Lung (tissue), 12 donors: ENCODE data around the gene HSPH1. TPM values are rescaled to one million over a fixed set of nuclear protein-coding genes. Genes with fewer than 3 reads are reported as not detected.

ENCODE experiments used
- ATAC-seq: fragments of 200-7000 bp; cut with Tn5 transposase; one replicate; pipeline ENCODE4 v1.9.1; 2020; ENCODE audit warnings: moderate number of reproducible peaks; ENCODE audit not compliant: insufficient read depth, low FRiP score
- DNase-seq, 3 donors: peaks; one replicate each; pipeline ENCODE4 v3.0.0-alpha.2; 2013 to 2017
- H3K27ac ChIP-seq, 2 donors: one replicate each; pipeline ENCODE4 v1.5.1; 2013; ENCODE audit warnings: mild to moderate bottlenecking in 2 of 2, moderate library complexity in 2 of 2, control low read depth in 1 of 2, inconsistent platforms in 1 of 2, low read depth in 1 of 2, low read length in 1 of 2
- H3K27me3 ChIP-seq, 3 donors: one replicate each; pipeline ENCODE4 v1.5.1; 2013; ENCODE audit warnings: low read length in 2 of 3; ENCODE audit not compliant: control insufficient read depth in 3 of 3, insufficient read depth in 3 of 3
- H3K36me3 ChIP-seq, 4 donors: one replicate each; pipeline ENCODE4 v1.5.1; 2013; ENCODE audit warnings: low read length in 4 of 4, mild to moderate bottlenecking in 1 of 4, moderate library complexity in 1 of 4; ENCODE audit not compliant: control insufficient read depth in 4 of 4, insufficient read depth in 4 of 4
- H3K4me1 ChIP-seq, 5 donors: one replicate each; pipeline ENCODE4 v1.5.1; 2013; ENCODE audit warnings: low read length in 5 of 5, mild to moderate bottlenecking in 2 of 5, moderate library complexity in 1 of 5; ENCODE audit not compliant: control insufficient read depth in 5 of 5, insufficient read depth in 5 of 5
- H3K4me3 ChIP-seq: one replicate; pipeline ENCODE4 v1.5.1; 2013; ENCODE audit warnings: mild to moderate bottlenecking, control low read depth, moderate library complexity
- H3K9ac ChIP-seq, 2 donors: one replicate each; pipeline ENCODE4 v1.5.1; 2013; ENCODE audit warnings: low read length in 2 of 2, control low read depth in 1 of 2; ENCODE audit not compliant: insufficient read depth in 1 of 2
- H3K9me3 ChIP-seq, 4 donors: one replicate each; pipeline ENCODE4 v1.5.1; 2013; ENCODE audit warnings: low read length in 3 of 4, mild to moderate bottlenecking in 1 of 4, moderate library complexity in 1 of 4; ENCODE audit not compliant: control insufficient read depth in 4 of 4, insufficient read depth in 3 of 4
- CTCF ChIP-seq: IDR thresholded peaks from 2 replicates; pipeline ENCODE4 v1.5.1; 2012; ENCODE audit warnings: mild to moderate bottlenecking; ENCODE audit errors: control extremely low read depth, extremely low read depth
- WGBS, 2 donors: extraction: QIAGEN DNeasy Blood & Tissue Kit; methylation state at CpG; one replicate each; pipeline ENCODE4 v1.1.7; 2013; 5-methylcytosine and 5-hydroxymethylcytosine counted together
- polyA plus RNA-seq, 2 donors: library from polyadenylated mRNA; stranded (reverse); fragments of 200-250 nt; gene quantifications; one replicate each; pipeline ENCODE4 v1.2.1, GENCODE V29; 2013
- total RNA-seq, 2 donors: library from RNA; depleted of rRNA in 1 of 2; stranded (reverse); fragments of >200 nt in 1 of 2; gene quantifications; one replicate each; pipeline ENCODE4 v1.2.1, GENCODE V29; 2014 to 2021
- donor health status: control.
- donor health status: control.
- donor health status: Bipolar disorder and iron deficiency.
- donor health status: healthy.
- donor health status: DM: yes; HTN: yes; CAD: no.

The HSPH1 gene
- total and polyA plus RNA-seq, 4 donors, result 34.1 to 223 (median 65.6) TPM

- Histone ChIP-seq H3K4me1 (peaks cover 0 to 9% (median 4%) of the 10 kb centered on the region in 5 donors), H3K27me3 (no peaks in the 10 kb centered on the region), H3K4me3 (no peak overlapping the region), H3K36me3 (peaks cover 4 to 35% (median 17%) of the 10 kb centered on the region in 4 donors), H3K9me3 (no peaks in the 10 kb centered on the region), H3K9ac (no peak overlapping the region), H3K27ac (no peak overlapping the region)
- no peak for TF ChIP-seq CTCF
- DNase-seq, result no peak
- no peak for ATAC-seq
- 95 to 99% methylated on average over 2 of the region's 2 CpGs for WGBS, 2 donors
These were observed 6.8 kb downstream of the HSPH1 start for GRCh38 chr13:31154939-31155338.

- H3K36me3 ChIP-seq, result peaks cover 10 to 53% (median 26%) of the 10 kb centered on the region in 4 donors
- WGBS, 2 donors, result 52 to 87% methylated on average over 3 of the region's 3 CpGs
- no peak for TF ChIP-seq CTCF
These were observed 9.9 kb downstream of the HSPH1 start for GRCh38 chr13:31151837-31152236.

DNA sequence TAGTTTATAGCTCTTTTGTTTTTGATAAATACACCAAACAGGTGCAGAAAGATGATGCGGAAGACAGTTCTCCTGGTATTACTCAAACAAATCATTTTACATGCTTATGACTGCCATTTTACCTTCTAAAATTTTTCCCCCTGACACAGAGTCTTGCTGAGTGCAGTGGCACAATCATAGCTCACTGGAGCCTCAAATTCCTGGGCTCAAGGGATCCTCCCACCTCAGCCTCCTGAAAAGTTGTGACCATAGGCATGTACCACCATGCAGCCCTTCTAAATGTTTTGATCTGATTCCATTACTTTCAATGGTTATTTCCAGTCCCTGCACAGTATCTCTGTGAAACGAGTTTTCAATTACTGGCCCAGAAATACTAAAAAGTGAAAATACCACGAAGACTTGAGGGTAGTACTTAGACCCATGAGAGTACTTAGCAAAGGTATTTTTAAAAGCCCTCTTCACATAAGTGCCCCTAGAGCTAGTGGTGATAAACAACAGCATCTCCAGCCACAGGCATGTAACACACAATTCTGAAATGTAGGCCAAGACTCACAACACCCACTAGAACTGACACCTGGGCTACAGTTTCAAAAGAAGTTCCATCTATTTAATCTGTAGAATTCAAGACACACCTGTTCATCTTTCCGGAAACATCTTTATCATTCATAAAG, 11.3 kb downstream of the HSPH1 start:
- Histone ChIP-seq H3K27ac (no peak overlapping the region), H3K36me3 (peaks cover 11 to 52% (median 32%) of the 10 kb centered on the region in 4 donors), H3K27me3 (no peaks in the 10 kb centered on the region), H3K4me1 (peaks cover 0 to 1% (median 0%) of the 10 kb centered on the region in 5 donors), H3K4me3 (no peak overlapping the region), H3K9me3 (no peaks in the 10 kb centered on the region), H3K9ac (no peak overlapping the region)
- WGBS, 2 donors, result 80 to 92% methylated on average over 4 of the region's 4 CpGs
- DNase-seq, result peak in 2 of 3 donors; percentile 11 to 50
- ATAC-seq, result peak; percentile 62
- TF ChIP-seq CTCF, result no peak

More at GRCh38 chr13:31151837-31152236, 9.9 kb downstream of the HSPH1 start:
- DNase-seq (no peak), ATAC-seq (no peak)
- no peak overlapping the region for H3K9ac ChIP-seq
- H3K27me3 ChIP-seq, result no peaks in the 10 kb centered on the region
- H3K4me1 ChIP-seq, result peaks cover 0 to 1% (median 0%) of the 10 kb centered on the region in 5 donors
- H3K9me3 ChIP-seq, result no peaks in the 10 kb centered on the region
- H3K27ac ChIP-seq, result no peak overlapping the region
- H3K4me3 ChIP-seq, result no peak overlapping the region
